Esophagus squamous epithelium (tissue), 4 donors: ENCODE data around the gene TBCCD1.

Experiments
- CTCF ChIP-seq, 6 experiments: fragments of 450-650 bp in 4 of 6; fragments of 200-600 bp in 2 of 6; sonication (generic) in 2 of 6; IDR thresholded peaks; one replicate each; pipeline ENCODE4 v1.5.1; 2016 to 2019; ENCODE audit warnings: antibody characterized with exemption in 6 of 6, mild to moderate bottlenecking in 4 of 6, moderate library complexity in 4 of 6
- POLR2A ChIP-seq, 4 donors: fragments of 450-650 bp; IDR thresholded peaks; one replicate each; pipeline ENCODE4 v1.6.1; 2017; ENCODE audit warnings: antibody characterized with exemption in 4 of 4, mild to moderate bottlenecking in 4 of 4, moderate library complexity in 3 of 4

GRCh38 chr3:186603159-186603558 is 36.0 kb upstream of the TBCCD1 start:
- TF ChIP-seq CTCF (IDR thresholded peaks at IDR 0.05), result no peak
- TF ChIP-seq POLR2A (IDR thresholded peaks at IDR 0.05), result no peak
